SK-N-MC (cell line): ENCODE measurements around the gene RBKS.

ENCODE experiments used
- DNase-seq: peaks from one replicate; pipeline ENCODE4 v3.0.0-alpha.2; 2011; ENCODE audit warnings: low read depth, low spot score
- H3K27ac ChIP-seq: fragments of 200-600 bp; sonication (generic); 2 replicates; pipeline ENCODE4 v1.5.1; 2016; ENCODE audit warnings: mixed run types
- H3K36me3 ChIP-seq: fragments of 200-600 bp; sonication (generic); 2 replicates; pipeline ENCODE4 v1.6.1; 2017; ENCODE audit warnings: antibody characterized with exemption, low read length, mixed read lengths; ENCODE audit not compliant: insufficient read depth
- H3K4me3 ChIP-seq: fragments of 200-600 bp; sonication (generic); 2 replicates; pipeline ENCODE4 v1.5.1; 2016
- H3K9ac ChIP-seq: fragments of 200-600 bp; sonication (generic); 2 replicates; pipeline ENCODE4 v1.8.0; 2017; ENCODE audit warnings: mixed run types, mixed read lengths; ENCODE audit not compliant: insufficient read length
- H3K9me3 ChIP-seq: fragments of 200-600 bp; sonication (generic); 2 replicates; pipeline ENCODE4 v1.6.1; 2017; ENCODE audit warnings: low read depth, mild to moderate bottlenecking, antibody characterized with exemption, low read length, moderate library complexity, mixed read lengths
- EZH2 ChIP-seq: fragments of 200-600 bp; sonication (generic); IDR thresholded peaks from one replicate; pipeline ENCODE4 v1.6.1; 2017; ENCODE audit warnings: antibody characterized with exemption
- FOXP2 ChIP-seq: optimal IDR thresholded peaks from 2 replicates; pipeline ENCODE3; 2011; ENCODE audit warnings: mild to moderate bottlenecking, moderate library complexity; ENCODE audit not compliant: insufficient read depth; ENCODE audit errors: extremely low read length, control extremely low read depth
- POLR2AphosphoS5 ChIP-seq: IDR thresholded peaks from 2 replicates; pipeline ENCODE4 v1.6.1; 2012; ENCODE audit warnings: mild to moderate bottlenecking, low read depth, low read length, borderline replicate concordance

The RBKS gene

DNA sequence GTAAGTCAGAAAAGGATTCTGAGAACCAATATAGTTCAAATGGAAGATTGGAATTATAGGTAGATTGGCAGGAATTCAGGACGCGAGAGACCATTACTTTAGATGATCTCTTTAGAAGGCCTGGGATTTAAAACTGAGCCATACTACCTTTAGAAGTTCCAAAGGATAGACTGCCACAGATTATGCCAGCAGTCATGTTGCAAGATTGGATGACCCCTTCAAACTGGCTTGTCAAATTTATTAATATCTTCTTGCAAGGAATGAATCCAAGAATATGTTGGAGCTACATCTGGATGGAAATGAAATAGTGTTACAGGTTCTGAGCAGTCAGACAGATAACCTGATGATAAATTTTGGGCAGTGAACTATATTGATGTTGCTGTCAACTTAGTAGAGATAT lies 22.3 kb upstream of the RBKS start:
- no peaks in the 10 kb centered on the region for H3K9me3 ChIP-seq
- no peak overlapping the region for H3K4me3 ChIP-seq
- no peak for DNase-seq
- no peak overlapping the region for H3K9ac ChIP-seq
- no peaks in the 10 kb centered on the region for H3K36me3 ChIP-seq
- TF ChIP-seq FOXP2 (no peak), EZH2 (no peak), POLR2AphosphoS5 (no peak)
- H3K27ac ChIP-seq, result no peak overlapping the region

DNA sequence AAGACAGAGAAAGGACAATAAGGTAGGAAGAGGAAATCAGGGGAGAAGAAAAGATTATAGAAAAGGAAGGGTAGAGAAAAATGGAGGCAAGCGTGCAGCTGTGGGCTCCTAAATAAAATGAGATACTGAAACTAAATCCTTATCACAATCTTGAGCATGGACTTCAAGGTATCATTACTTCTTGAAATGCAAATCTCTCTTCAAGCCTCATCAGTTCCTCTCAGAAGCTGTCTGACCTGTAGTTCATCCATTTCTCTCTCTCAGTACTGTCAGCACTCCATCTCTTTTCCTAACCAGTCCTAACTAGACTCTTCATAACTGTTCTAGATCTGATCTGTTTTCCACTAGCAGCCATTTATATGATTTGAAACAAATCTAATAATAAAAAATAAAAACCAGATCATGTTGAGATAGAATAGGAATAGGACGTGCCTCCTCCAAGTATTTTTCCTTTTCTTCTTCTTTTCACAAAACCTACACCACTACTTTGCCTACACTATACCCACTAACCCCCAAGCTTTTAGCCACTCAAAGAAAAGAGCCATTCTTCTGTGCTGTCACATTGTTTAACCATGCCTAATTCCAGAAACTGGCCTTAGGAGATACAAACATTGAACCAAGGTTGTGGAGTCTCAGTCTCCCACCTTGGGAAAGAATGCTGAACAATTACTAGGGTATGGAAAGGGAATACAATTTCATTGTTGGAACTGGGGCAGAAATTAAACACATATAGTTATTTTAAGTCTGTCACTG lies 21.4 kb upstream of the RBKS start:
- Histone ChIP-seq H3K36me3 (no peaks in the 10 kb centered on the region), H3K4me3 (no peak overlapping the region), H3K9ac (no peak overlapping the region), H3K27ac (no peak overlapping the region), H3K9me3 (no peaks in the 10 kb centered on the region)
- no peak for DNase-seq
- no peak for TF ChIP-seq POLR2AphosphoS5
- no peak for TF ChIP-seq EZH2
- no peak for TF ChIP-seq FOXP2

DNA sequence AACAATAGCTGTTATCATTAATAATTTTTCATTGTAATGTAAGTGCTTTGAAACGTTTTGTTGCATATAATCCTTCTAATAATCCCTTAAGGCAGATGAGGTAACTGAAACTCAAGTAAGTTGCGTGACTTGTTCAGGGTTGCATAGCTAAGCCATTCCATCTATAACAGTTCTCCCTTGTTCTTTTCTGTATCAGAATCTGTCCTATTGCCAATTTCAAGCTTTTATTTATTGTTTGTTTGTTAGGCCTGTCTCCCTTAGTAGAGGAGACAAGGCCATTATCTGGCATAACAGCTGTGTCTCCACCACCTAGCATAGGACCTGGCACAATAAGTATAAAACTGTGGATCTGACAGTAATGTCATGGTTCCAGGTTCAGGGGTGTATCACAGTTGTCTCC lies 19.7 kb upstream of the RBKS start:
- TF ChIP-seq EZH2, result no peak
- no peak for TF ChIP-seq POLR2AphosphoS5
- TF ChIP-seq FOXP2, result no peak
- Histone ChIP-seq H3K27ac (no peak overlapping the region), H3K9me3 (no peaks in the 10 kb centered on the region), H3K9ac (no peak overlapping the region), H3K4me3 (no peak overlapping the region), H3K36me3 (no peaks in the 10 kb centered on the region)
- no peak for DNase-seq

DNA sequence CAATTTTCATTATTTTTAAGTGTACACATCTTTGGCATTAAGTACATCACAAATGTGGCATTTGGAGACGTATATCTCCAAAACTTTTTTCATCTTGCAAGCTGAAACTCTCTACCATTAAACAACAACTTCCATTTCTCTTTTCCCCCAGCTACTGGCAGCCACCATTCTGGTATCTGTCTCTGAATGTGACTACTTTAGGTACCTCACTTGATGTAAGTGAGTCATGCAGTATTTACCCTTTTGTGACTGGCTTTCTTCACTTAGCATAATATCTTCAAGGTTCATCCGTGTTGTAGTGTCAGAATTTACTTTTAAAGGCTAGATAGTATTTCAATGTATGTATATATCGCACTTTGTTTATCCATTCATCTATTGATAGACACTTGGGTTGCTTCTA lies 17.4 kb upstream of the RBKS start:
- TF ChIP-seq EZH2, result no peak
- no peak for TF ChIP-seq FOXP2
- TF ChIP-seq POLR2AphosphoS5, result no peak
- no peaks in the 10 kb centered on the region for H3K9me3 ChIP-seq
- no peak overlapping the region for H3K27ac ChIP-seq
- no peak overlapping the region for H3K9ac ChIP-seq
- H3K36me3 ChIP-seq, result no peaks in the 10 kb centered on the region
- DNase-seq, result no peak
- H3K4me3 ChIP-seq, result no peak overlapping the region

DNA sequence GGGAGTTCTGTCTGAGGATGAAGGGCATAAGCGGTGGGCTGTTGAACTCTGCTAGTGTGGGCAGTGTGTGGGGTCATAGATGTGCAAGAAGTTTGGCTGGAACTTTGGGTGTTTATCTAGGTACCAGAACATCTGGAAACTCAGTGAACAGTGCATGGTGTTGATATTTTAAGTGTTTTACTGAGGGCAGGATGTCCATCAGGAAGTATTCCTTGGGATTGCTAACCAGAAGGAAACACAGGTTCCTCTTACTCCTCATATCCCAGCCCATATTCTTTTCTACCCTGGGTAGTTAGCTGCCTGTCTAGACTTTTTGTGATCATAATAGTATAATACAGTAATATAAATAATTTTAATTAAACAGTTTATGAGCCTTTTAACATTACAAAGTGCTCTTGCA lies 15.9 kb upstream of the RBKS start:
- DNase-seq, result no peak
- no peak for TF ChIP-seq FOXP2
- TF ChIP-seq POLR2AphosphoS5, result no peak
- no peak for TF ChIP-seq EZH2
- Histone ChIP-seq H3K36me3 (no peaks in the 10 kb centered on the region), H3K9ac (no peak overlapping the region), H3K4me3 (no peak overlapping the region), H3K9me3 (no peaks in the 10 kb centered on the region), H3K27ac (no peak overlapping the region)

DNA sequence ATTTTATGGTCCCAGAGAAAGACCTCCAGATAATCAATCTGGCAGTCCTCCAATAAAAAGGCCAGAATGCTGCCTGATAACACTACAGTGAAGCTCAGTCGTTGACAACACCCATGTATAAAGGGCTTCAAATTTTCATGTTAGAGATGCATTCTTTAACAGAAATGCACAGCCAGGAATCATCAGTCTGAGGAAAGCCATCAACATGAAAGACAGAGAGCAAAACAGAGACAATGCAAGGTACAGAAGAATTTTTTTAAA lies 14.1 kb upstream of the RBKS start:
- TF ChIP-seq POLR2AphosphoS5 (no peak), EZH2 (no peak), FOXP2 (no peak)
- H3K27ac ChIP-seq, result no peak overlapping the region
- no peak overlapping the region for H3K4me3 ChIP-seq
- DNase-seq, result no peak
- H3K9ac ChIP-seq, result no peak overlapping the region
- no peaks in the 10 kb centered on the region for H3K36me3 ChIP-seq
- no peaks in the 10 kb centered on the region for H3K9me3 ChIP-seq

DNA sequence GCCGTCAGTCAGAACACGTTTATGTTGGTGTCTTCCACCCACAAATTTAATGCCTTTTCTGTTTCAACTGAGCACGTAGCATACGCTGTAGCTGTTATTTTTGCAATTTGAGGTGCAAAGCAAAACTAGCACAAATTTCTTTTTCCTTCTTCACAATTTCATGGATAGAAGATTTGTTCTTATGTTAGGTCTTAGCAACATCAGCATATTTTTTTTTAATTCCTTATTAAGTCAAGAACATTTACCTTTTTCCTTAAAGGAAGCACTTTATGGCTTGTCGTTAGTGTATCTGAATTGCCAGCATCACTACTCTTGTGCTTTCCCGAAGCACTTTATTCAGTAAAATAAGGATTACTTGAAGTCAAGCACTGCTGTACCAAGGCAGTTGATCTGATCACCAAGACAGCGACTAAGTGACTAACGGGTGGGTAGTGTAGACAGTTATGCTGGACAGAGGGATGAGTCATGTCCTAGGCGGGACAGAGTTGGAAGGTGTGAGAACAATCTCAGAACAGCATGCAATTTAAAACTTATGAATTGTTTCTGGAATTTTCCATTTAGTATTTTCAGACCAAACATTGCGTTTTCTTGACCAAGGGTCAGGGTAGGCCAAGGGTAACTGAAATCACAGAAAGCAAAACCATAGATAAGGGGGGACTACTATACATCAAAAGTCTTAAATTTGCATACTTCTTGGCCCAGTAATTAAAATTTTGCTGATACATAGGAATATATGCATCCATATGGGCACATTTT lies 13.6 kb upstream of the RBKS start:
- no peak for DNase-seq
- H3K9ac ChIP-seq, result no peak overlapping the region
- H3K36me3 ChIP-seq, result 0 out of 2 replicates have a peak, but pooled peaks cover under 1% of the 10 kb centered on the region
- H3K27ac ChIP-seq, result no peak overlapping the region
- H3K4me3 ChIP-seq, result no peak overlapping the region
- TF ChIP-seq EZH2 (no peak), FOXP2 (no peak), POLR2AphosphoS5 (no peak)
- no peaks in the 10 kb centered on the region for H3K9me3 ChIP-seq

DNA sequence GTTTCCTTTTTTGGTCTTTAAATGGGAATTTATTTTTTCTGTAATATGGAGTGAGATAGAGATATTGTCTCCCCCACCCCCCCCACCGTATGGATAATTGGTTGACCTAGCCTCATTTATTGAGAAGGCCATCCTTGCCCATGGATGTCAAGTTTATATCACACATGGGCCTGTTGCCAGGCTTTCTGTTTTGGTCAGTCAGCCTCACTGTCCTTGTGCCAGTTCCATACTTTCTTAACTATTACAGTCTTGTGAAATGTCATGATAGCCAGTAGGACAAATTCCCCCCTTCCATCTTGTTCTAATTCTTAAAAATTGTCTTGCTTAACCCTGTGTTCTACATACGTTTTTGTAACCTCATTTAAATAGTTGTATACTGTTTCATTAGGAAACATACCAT lies 12.8 kb upstream of the RBKS start:
- Histone ChIP-seq H3K9me3 (no peaks in the 10 kb centered on the region), H3K27ac (no peak overlapping the region), H3K36me3 (peaks cover 7% of the 10 kb centered on the region; the same call in 1 of the 2 replicates), H3K9ac (no peak overlapping the region), H3K4me3 (no peak overlapping the region)
- no peak for DNase-seq
- TF ChIP-seq EZH2, result no peak
- TF ChIP-seq FOXP2, result no peak
- TF ChIP-seq POLR2AphosphoS5, result no peak
